HEK293 (cell line): ENCODE measurements around the gene PCSK1.

Experiments
- CTCF ChIA-PET: fragments of 350-600 bp; formaldehyde crosslinking; extraction: SDS; loops from one replicate; lab custom pipeline; 2021; ENCODE audit warnings: antibody characterized with exemption; lab: Yijun Ruan, JAX
- POLR2A ChIA-PET: fragments of 300-600 bp; formaldehyde crosslinking; extraction: SDS; loops from one replicate; lab custom pipeline; 2020; ENCODE audit warnings: antibody characterized with exemption, inconsistent platforms; lab: Yijun Ruan, JAX
- H3K27ac ChIP-seq: fragments of 200-500 bp; sonication (Bioruptor generic); 2 replicates; pipeline ENCODE4 v1.5.1; 2014; ENCODE audit warnings: low read depth, low read length, control low read depth, inconsistent platforms; ENCODE audit errors: extremely low read depth
- H3K36me3 ChIP-seq, 2 experiments: fragments of 200-500 bp in 1 of 2; sonication (Bioruptor generic) in 1 of 2; 1 replicate in 1 of 2; 2 replicates in 1 of 2; pipeline ENCODE4 v1.5.1; 2014 to 2017; ENCODE audit warnings: inconsistent platforms in 2 of 2, low read length in 2 of 2; ENCODE audit not compliant: control insufficient read depth in 2 of 2, insufficient read depth in 1 of 2
- H3K4me1 ChIP-seq: fragments of 200-500 bp; sonication (Bioruptor generic); 2 replicates; pipeline ENCODE4 v1.5.1; 2014; ENCODE audit warnings: mild to moderate bottlenecking, low read length, inconsistent platforms; ENCODE audit not compliant: control insufficient read depth, insufficient read depth
- H3K4me3 ChIP-seq: 2 replicates; pipeline ENCODE4 v1.5.1; 2011; ENCODE audit warnings: low read depth, mild to moderate bottlenecking, control low read depth, low read length, moderate library complexity
- H3K9me3 ChIP-seq: fragments of 200-500 bp; sonication (Bioruptor generic); 2 replicates; pipeline ENCODE4 v1.5.1; 2014; ENCODE audit warnings: low read depth, low read length, inconsistent platforms; ENCODE audit not compliant: control insufficient read depth, insufficient read depth
- GLIS1 ChIP-seq: fragments of 450-650 bp; formaldehyde crosslinking; IDR thresholded peaks from 2 replicates; pipeline ENCODE4 v1.5.1; 2016; ENCODE audit warnings: missing biosample characterization, missing genetic modification characterization
- HOXC10 ChIP-seq: sonication (generic); formaldehyde crosslinking; IDR thresholded peaks from 2 replicates; pipeline ENCODE4 v1.8.1; 2023; ENCODE audit warnings: mild to moderate bottlenecking, missing genetic modification reagents
- OSR2 ChIP-seq: fragments of 450-650 bp; formaldehyde crosslinking; IDR thresholded peaks from 2 replicates; pipeline ENCODE4 v1.5.1; 2016; ENCODE audit warnings: missing biosample characterization, missing genetic modification characterization
- PATZ1 ChIP-seq: fragments of 450-650 bp; formaldehyde crosslinking; IDR thresholded peaks from 2 replicates; pipeline ENCODE4 v1.5.1; 2016; ENCODE audit warnings: missing biosample characterization, missing genetic modification characterization
- SALL2 ChIP-seq: fragments of 450-650 bp; formaldehyde crosslinking; IDR thresholded peaks from 2 replicates; pipeline ENCODE4 v1.5.0; 2017; ENCODE audit warnings: missing biosample characterization, mild to moderate bottlenecking, missing genetic modification characterization, borderline replicate concordance
- ZBTB1 ChIP-seq: fragments of 450-650 bp; formaldehyde crosslinking; IDR thresholded peaks from 2 replicates; pipeline ENCODE4 v1.5.1; 2016; ENCODE audit warnings: missing biosample characterization, missing genetic modification characterization
- ZBTB26 ChIP-seq: fragments of 450-650 bp; formaldehyde crosslinking; optimal IDR thresholded peaks from 2 replicates; pipeline ENCODE3; 2016; ENCODE audit warnings: missing biosample characterization, mild to moderate bottlenecking, missing genetic modification characterization
- ZNF169 ChIP-seq: fragments of 450-650 bp; formaldehyde crosslinking; IDR thresholded peaks from 2 replicates; pipeline ENCODE4 v1.5.1; 2016; ENCODE audit warnings: missing biosample characterization, missing genetic modification characterization
- ZNF175 ChIP-seq: fragments of 450-650 bp; formaldehyde crosslinking; IDR thresholded peaks from 2 replicates; pipeline ENCODE4 v1.5.1; 2016; ENCODE audit warnings: missing biosample characterization, missing genetic modification characterization
- ZNF223 ChIP-seq: fragments of 450-650 bp; formaldehyde crosslinking; IDR thresholded peaks from 2 replicates; pipeline ENCODE4 v1.5.1; 2016; ENCODE audit warnings: missing biosample characterization, missing genetic modification characterization
- ZNF292 ChIP-seq: fragments of 450-650 bp; formaldehyde crosslinking; IDR thresholded peaks from 2 replicates; pipeline ENCODE4 v1.5.1; 2016; ENCODE audit warnings: low read depth, missing biosample characterization, missing genetic modification characterization, borderline replicate concordance
- ZNF555 ChIP-seq: fragments of 450-650 bp; formaldehyde crosslinking; conservative IDR thresholded peaks from 2 replicates; pipeline ENCODE4 v1.5.1; 2017; ENCODE audit warnings: missing biosample characterization, mild to moderate bottlenecking, missing genetic modification characterization, inconsistent platforms
- ZNF596 ChIP-seq: fragments of 450-650 bp; IDR thresholded peaks from 2 replicates; pipeline ENCODE4 v1.5.0; 2018; ENCODE audit warnings: missing biosample characterization, mild to moderate bottlenecking, missing genetic modification characterization, moderate library complexity
- ZNF658 ChIP-seq: fragments of 450-650 bp; formaldehyde crosslinking; IDR thresholded peaks from 2 replicates; pipeline ENCODE4; 2016; ENCODE audit warnings: missing biosample characterization, missing genetic modification characterization
- ZNF670 ChIP-seq: fragments of 450-650 bp; formaldehyde crosslinking; IDR thresholded peaks from 2 replicates; pipeline ENCODE4 v1.5.1; 2016; ENCODE audit warnings: missing biosample characterization, missing genetic modification characterization, low read depth
- ZNF677 ChIP-seq: fragments of 450-650 bp; IDR thresholded peaks from 2 replicates; pipeline ENCODE4 v1.5.0; 2018; ENCODE audit warnings: missing biosample characterization, mild to moderate bottlenecking, missing genetic modification characterization, moderate library complexity
- ZNF76 ChIP-seq: fragments of 450-650 bp; formaldehyde crosslinking; IDR thresholded peaks from 2 replicates; pipeline ENCODE4; 2016; ENCODE audit warnings: low read depth, missing biosample characterization, missing genetic modification characterization, borderline replicate concordance
- ZNF792 ChIP-seq: fragments of 450-650 bp; formaldehyde crosslinking; IDR thresholded peaks from 2 replicates; pipeline ENCODE4 v1.5.1; 2016; ENCODE audit warnings: missing biosample characterization, missing genetic modification characterization
- ZNF830 ChIP-seq: fragments of 450-650 bp; IDR thresholded peaks from 2 replicates; pipeline ENCODE4 v1.5.0; 2018; ENCODE audit warnings: missing biosample characterization, missing genetic modification characterization, low read depth, mild to moderate bottlenecking, moderate library complexity
- ZSCAN5A ChIP-seq: fragments of 450-650 bp; formaldehyde crosslinking; IDR thresholded peaks from 2 replicates; pipeline ENCODE4 v1.5.1; 2016; ENCODE audit warnings: missing biosample characterization, missing genetic modification characterization

Gene PCSK1

GRCh38 chr5:96348536-96348935 is 84.5 kb downstream of the PCSK1 start:
- Histone ChIP-seq H3K9me3 (no peaks in the 10 kb centered on the region), H3K36me3 (no peaks in the 10 kb centered on the region)
- CTCF ChIA-PET = interaction anchor here (0.6 kb wide), 1 partner anchor 236 kb away, joined by 3 read pairs; no protein-coding TSS in a partner anchor
- TF ChIP-seq ZNF677 (tag by site-specific recombination) = no peak
- no peak for TF ChIP-seq GLIS1 (tag by site-specific recombination)
- TF ChIP-seq ZNF596 (tag by site-specific recombination) = no peak
- no peak for TF ChIP-seq ZNF830
- no peak for TF ChIP-seq ZNF292 (tag by site-specific recombination)
- no peak for TF ChIP-seq OSR2 (tag by site-specific recombination)
- no peak for TF ChIP-seq ZNF555
- no peak for TF ChIP-seq ZSCAN5A (tag by site-specific recombination)
- no peak for TF ChIP-seq ZNF169 (tag by site-specific recombination)
- no peak for TF ChIP-seq ZNF223 (tag by site-specific recombination)
- no peak for TF ChIP-seq ZNF792 (tag by site-specific recombination)
- TF ChIP-seq, all 188 proteins: peak for 0
- Histone ChIP-seq H3K4me3 (no peak overlapping the region), H3K27ac (no peak overlapping the region), H3K4me1 (peaks cover 3% of the 10 kb centered on the region; the same call in 1 of the 2 replicates)
- POLR2A ChIA-PET = interaction anchor here (0.6 kb wide), 1 partner anchor 70 kb away, joined by 4 read pairs; no protein-coding TSS in a partner anchor

GRCh38 chr5:96347502-96348292 is 85.4 kb downstream of the PCSK1 start:
- H3K27ac ChIP-seq = no peak overlapping the region
- POLR2A ChIA-PET = no interaction called here
- peaks cover 11% of the 10 kb centered on the region for H3K4me1 ChIP-seq
- H3K4me3 ChIP-seq = no peak overlapping the region
- CTCF ChIA-PET = interaction anchor here (0.6 to 0.9 kb wide), 2 partner anchors 254 to 511 kb away, joined by 3 read pairs; no protein-coding TSS in a partner anchor
- no peaks in the 10 kb centered on the region for H3K9me3 ChIP-seq
- H3K36me3 ChIP-seq = no peaks in the 10 kb centered on the region
- TF ChIP-seq ZNF670 (tag by site-specific recombination) = no peak
- TF ChIP-seq ZBTB1 (tag by site-specific recombination) = no peak
- no peak for TF ChIP-seq PATZ1
- no peak for TF ChIP-seq SALL2
- no peak for TF ChIP-seq ZNF169 (tag by site-specific recombination)
- no peak for TF ChIP-seq ZBTB26 (tag by site-specific recombination)
- no peak for TF ChIP-seq ZNF76 (tag by site-specific recombination)
- TF ChIP-seq ZNF175 = no peak
- no peak for TF ChIP-seq HOXC10
- no peak for TF ChIP-seq ZNF658 (tag by site-specific recombination)
